LNCaP clone FGC (cell line): ENCODE data around the gene MOSPD2.

ENCODE experiments used
- DNase-seq: peaks from one replicate; pipeline ENCODE4 v3.0.0-alpha.2; 2011; ENCODE audit warnings: low read depth
- H3K4me3 ChIP-seq: 2 replicates; pipeline ENCODE4 v1.5.1; 2011; ENCODE audit warnings: mild to moderate bottlenecking, low read depth, low read length, control low read depth
- CTCF ChIP-seq: IDR thresholded peaks from 2 replicates; pipeline ENCODE4 v1.5.1; 2012; ENCODE audit warnings: mild to moderate bottlenecking; ENCODE audit not compliant: control insufficient read depth, insufficient read depth; ENCODE audit errors: extremely low read depth

The MOSPD2 gene

GRCh38 chrX:14899607-14900006 lies 26.4 kb downstream of the MOSPD2 start:
- DNase-seq: no peak
- TF ChIP-seq CTCF: no peak
- H3K4me3 ChIP-seq: no peak overlapping the region

GRCh38 chrX:14902537-14902936 lies 29.3 kb downstream of the MOSPD2 start:
- DNase-seq: no peak
- no peak overlapping the region for H3K4me3 ChIP-seq
- no peak for TF ChIP-seq CTCF

GRCh38 chrX:14903891-14904290 lies 30.7 kb downstream of the MOSPD2 start:
- no peak for TF ChIP-seq CTCF
- H3K4me3 ChIP-seq: no peak overlapping the region
- DNase-seq: no peak

- TF ChIP-seq CTCF: no peak
- no peak for DNase-seq
- no peak overlapping the region for H3K4me3 ChIP-seq
Observed at GRCh38 chrX:14913241-14913640, 40.0 kb downstream of the MOSPD2 start.

- H3K4me3 ChIP-seq: no peak overlapping the region
- DNase-seq: no peak
- TF ChIP-seq CTCF: no peak
Observed at GRCh38 chrX:14915596-14915995, 42.4 kb downstream of the MOSPD2 start.

GRCh38 chrX:14916017-14916674 lies 42.9 kb downstream of the MOSPD2 start:
- H3K4me3 ChIP-seq: no peak overlapping the region
- no peak for TF ChIP-seq CTCF
- DNase-seq: no peak

GRCh38 chrX:14919407-14919806 lies 46.2 kb downstream of the MOSPD2 start:
- DNase-seq: no peak
- no peak for TF ChIP-seq CTCF
- H3K4me3 ChIP-seq: no peak overlapping the region
